AG04450 (cell line): Measurements from ENCODE around the gene RUSF1. TPM values are rescaled to one million over a fixed set of nuclear protein-coding genes. Genes with fewer than 3 reads are reported as not detected.
"Not testable (repeated sequence)": the region's sequence is repeated elsewhere in the genome, so short reads cannot be mapped to it uniquely, and the experiment has no call there.

Experiments used
- CTCF ChIA-PET: fragments of 300-600, 350-600 bp; formaldehyde crosslinking; extraction: SDS; loops from one replicate; lab custom pipeline; 2022; ENCODE audit warnings: antibody characterized with exemption, inconsistent platforms; lab: Charles Lee
- POLR2A ChIA-PET: fragments of 350-600 bp; formaldehyde crosslinking; extraction: SDS; loops from one replicate; lab custom pipeline; 2021; ENCODE audit warnings: antibody characterized with exemption, inconsistent platforms; lab: Yijun Ruan, JAX
- DNase-seq: peaks from one replicate; pipeline ENCODE4 v3.0.0-alpha.2; 2011; ENCODE audit warnings: low read depth, low spot score
- H3K27ac ChIP-seq: one replicate; pipeline ENCODE4 v1.5.1; 2012; ENCODE audit warnings: low read depth, low read length, control low read depth
- H3K27me3 ChIP-seq: one replicate; pipeline ENCODE4 v1.6.0; 2012; ENCODE audit warnings: low read length; ENCODE audit not compliant: control insufficient read depth, insufficient read depth
- H3K4me3 ChIP-seq: 2 replicates; pipeline ENCODE4 v1.5.1; 2011; ENCODE audit warnings: mild to moderate bottlenecking, low read depth, low read length, control low read depth
- H3K9me3 ChIP-seq: 2 replicates; pipeline ENCODE4 v1.5.1; 2012; ENCODE audit warnings: low read length; ENCODE audit not compliant: control insufficient read depth, insufficient read depth
- polyA plus RNA-seq: library from polyadenylated mRNA; depleted of rRNA; stranded (reverse); fragments of >200 nt; gene quantifications from 2 replicates; pipeline ENCODE4 v1.2.3, GENCODE V29; 2011
- TF ChIP-seq, protein P1 (sequence below): IDR thresholded peaks from 2 replicates; pipeline ENCODE4 v1.5.1; 2011; ENCODE audit warnings: low read depth, low read length, control low read depth, inconsistent platforms

RUSF1 gene
- polyA plus RNA-seq, 1 experiment, result 32.2 TPM

DNA sequence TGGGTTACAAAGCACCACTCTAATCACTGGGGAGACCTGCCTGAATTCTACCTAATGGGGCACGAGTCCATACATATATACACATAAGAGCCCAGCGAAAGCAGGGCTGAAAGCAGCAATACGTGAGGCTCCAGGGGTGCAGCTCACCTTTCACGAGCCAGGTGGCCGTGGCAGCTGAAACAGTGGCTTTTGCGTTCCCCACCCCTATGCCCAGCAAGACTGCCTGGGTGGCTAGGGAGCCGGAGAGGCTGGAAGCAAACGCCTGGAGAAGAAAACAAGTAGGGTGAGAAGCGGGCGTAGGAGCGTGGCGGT, 618 bp downstream of the RUSF1 start:
- peak overlapping the region; percentile 93 for H3K4me3 ChIP-seq
- peaks cover 5% of the 10 kb centered on the region for H3K9me3 ChIP-seq
- DNase-seq, result no peak
- peak overlapping the region; percentile 94 for H3K27ac ChIP-seq
- no peaks in the 10 kb centered on the region for H3K27me3 ChIP-seq
- ChIA-PET CTCF (interaction anchor here (0.7 to 1.7 kb wide), 3 partner anchors 47 to 360 kb away, joined by 3 to 7 read pairs (median 4); no protein-coding TSS in a partner anchor), POLR2A (interaction anchor here (1.0 to 1.9 kb wide), 12 partner anchors 10 to 366 kb away, joined by 3 to 22 read pairs (median 6); partner anchors contain the start of genes ARMC5, FUS, ZNF267 and ZNF843)
- TF ChIP-seq, protein P1, sequence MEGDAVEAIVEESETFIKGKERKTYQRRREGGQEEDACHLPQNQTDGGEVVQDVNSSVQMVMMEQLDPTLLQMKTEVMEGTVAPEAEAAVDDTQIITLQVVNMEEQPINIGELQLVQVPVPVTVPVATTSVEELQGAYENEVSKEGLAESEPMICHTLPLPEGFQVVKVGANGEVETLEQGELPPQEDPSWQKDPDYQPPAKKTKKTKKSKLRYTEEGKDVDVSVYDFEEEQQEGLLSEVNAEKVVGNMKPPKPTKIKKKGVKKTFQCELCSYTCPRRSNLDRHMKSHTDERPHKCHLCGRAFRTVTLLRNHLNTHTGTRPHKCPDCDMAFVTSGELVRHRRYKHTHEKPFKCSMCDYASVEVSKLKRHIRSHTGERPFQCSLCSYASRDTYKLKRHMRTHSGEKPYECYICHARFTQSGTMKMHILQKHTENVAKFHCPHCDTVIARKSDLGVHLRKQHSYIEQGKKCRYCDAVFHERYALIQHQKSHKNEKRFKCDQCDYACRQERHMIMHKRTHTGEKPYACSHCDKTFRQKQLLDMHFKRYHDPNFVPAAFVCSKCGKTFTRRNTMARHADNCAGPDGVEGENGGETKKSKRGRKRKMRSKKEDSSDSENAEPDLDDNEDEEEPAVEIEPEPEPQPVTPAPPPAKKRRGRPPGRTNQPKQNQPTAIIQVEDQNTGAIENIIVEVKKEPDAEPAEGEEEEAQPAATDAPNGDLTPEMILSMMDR, result no peak

DNA sequence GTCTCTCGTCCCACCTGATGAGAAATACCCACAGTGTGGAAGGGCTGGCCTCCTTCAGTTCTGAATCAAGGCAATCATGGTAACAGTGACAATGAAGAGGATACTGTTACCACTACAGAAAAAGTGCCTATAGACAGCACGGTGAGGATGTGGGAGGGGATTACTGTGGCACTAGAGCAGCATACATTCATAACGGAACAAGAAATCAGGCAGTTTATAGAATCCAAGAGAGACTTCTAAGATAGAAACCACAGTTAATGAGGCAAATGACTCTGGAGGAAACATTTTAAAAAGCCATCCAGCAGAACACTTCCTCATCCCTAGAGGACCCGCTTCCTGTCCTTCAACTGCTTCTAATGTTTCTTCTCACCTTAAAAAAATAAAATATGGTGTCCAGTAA, 2.7 kb downstream of the RUSF1 start:
- Histone ChIP-seq H3K27ac (no peak overlapping the region), H3K9me3 (no peaks in the 10 kb centered on the region), H3K4me3 (no peak overlapping the region), H3K27me3 (no peaks in the 10 kb centered on the region)
- CTCF ChIA-PET, result no interaction called here
- TF ChIP-seq, protein P1, result no peak
- no peak for DNase-seq
- POLR2A ChIA-PET, result no interaction called here

DNA sequence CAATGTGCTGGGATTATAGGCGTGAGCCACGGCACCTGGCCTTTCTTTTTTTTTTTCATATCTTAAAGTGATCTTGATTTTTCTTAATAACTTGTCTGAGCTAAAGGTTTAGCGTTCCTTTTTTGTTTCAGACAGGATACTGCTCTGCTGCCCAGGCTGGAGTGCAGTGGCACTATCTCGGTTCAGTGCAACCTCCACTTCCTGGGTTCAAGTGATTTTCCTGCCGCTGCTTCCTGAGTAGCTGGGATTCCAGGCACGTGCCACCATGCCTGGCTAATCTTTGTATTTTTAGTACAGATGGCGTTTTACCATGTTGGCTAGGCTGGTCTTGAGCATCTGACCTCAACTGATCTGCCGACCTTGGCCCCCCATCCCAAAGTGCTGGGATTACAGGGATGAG, 4.0 kb downstream of the RUSF1 start:
- no peak for DNase-seq
- POLR2A ChIA-PET, result interaction anchor here (0.7 kb wide), 1 partner anchor 46 kb away, joined by 3 read pairs; no protein-coding TSS in a partner anchor
- H3K27ac ChIP-seq, result no peak overlapping the region
- no peak overlapping the region for H3K4me3 ChIP-seq
- CTCF ChIA-PET, result interaction anchor here (0.6 to 1.6 kb wide), 2 partner anchors 44 to 182 kb away, joined by 4 to 6 read pairs; no protein-coding TSS in a partner anchor
- TF ChIP-seq, protein P1, result no peak
- H3K9me3 ChIP-seq, result no peaks in the 10 kb centered on the region
- H3K27me3 ChIP-seq, result no peaks in the 10 kb centered on the region

DNA sequence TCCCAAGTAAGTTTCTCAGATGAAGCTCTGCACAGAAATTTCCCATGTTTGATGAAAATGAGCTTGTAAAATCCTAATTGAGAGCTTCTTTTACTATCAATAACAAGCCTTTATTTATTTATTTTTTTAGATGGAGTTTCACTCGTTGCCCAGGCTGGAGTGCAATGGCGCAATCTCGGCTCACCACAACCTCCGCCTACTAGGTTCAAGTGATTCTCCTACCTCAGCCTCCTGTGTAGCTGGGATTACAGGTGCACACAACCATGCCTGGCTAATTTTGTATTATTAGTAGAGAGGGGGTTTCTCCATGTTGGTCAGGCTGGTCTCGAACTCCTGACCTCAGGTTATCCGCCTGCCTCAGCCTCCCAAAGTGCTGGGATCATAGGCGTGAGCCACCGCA, 4.6 kb downstream of the RUSF1 start:
- not testable (repeated sequence) for DNase-seq, H3K4me3 ChIP-seq, H3K27ac ChIP-seq, H3K9me3 ChIP-seq, H3K27me3 ChIP-seq
- CTCF ChIA-PET, result interaction anchor here (0.6 to 1.6 kb wide), 2 partner anchors 43 to 182 kb away, joined by 4 to 6 read pairs; no protein-coding TSS in a partner anchor
- POLR2A ChIA-PET, result interaction anchor here (0.7 kb wide), 1 partner anchor 46 kb away, joined by 3 read pairs; no protein-coding TSS in a partner anchor

DNA sequence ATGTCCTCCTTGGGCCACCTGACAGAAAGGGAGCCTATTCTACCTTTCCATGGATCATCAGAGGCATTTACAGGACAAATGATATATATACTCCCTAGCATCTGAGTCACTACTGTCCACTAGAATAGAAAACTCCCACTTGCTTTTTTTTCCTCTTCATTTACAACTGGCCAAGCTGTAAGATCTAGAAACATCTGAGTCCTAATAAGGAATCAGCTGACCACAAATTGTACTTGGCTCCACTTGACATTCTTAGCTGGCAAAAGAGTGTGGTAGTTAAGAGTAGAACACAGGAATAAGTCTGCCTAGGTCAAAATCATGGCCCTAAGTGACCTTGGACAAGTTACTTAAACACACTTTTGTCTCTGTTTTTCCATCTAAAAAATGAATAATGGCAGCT, 5.2 kb downstream of the RUSF1 start:
- ChIA-PET CTCF (interaction anchor here (0.9 to 1.6 kb wide), 3 partner anchors 42 to 50 kb away, joined by 4 to 7 read pairs (median 6); no protein-coding TSS in a partner anchor), POLR2A (no interaction called here)
- H3K4me3 ChIP-seq, result no peak overlapping the region
- TF ChIP-seq, protein P1, result no peak
- no peaks in the 10 kb centered on the region for H3K9me3 ChIP-seq
- no peak for DNase-seq
- H3K27ac ChIP-seq, result no peak overlapping the region
- no peaks in the 10 kb centered on the region for H3K27me3 ChIP-seq
